Natural killer cell treated with Interleukin-12 subunit alpha and Interleukin-12 subunit beta and Interleukin-15 and Interleukin-18, amount 100 ng/mL, for 72 hours (primary cell): Measurements from ENCODE around the gene GRM7. TPM values are rescaled to one million over a fixed set of nuclear protein-coding genes. Genes with fewer than 3 reads are reported as not detected.

Source experiments
- ATAC-seq, 2 donors: fragments of 150-1000 bp; cut with Tn5 transposase in 1 of 2; sonication (Bioruptor Pico), chemical (Tn5 transposase) in 1 of 2; 2 replicates each; pipeline ENCODE4 v1.10.0; 2021
- DNase-seq: peaks from one replicate; pipeline ENCODE4 v3.0.0; 2022; ENCODE audit warnings: low spot score
- H3K27ac Mint-ChIP-seq, 2 donors: 1 replicate in 1 of 2; 2 replicates in 1 of 2; pipeline ENCODE4 v1.8.0; 2022; ENCODE audit warnings: mixed read lengths in 2 of 2, mild to moderate bottlenecking in 1 of 2, moderate library complexity in 1 of 2
- H3K27me3 Mint-ChIP-seq, 2 donors: 1 replicate in 1 of 2; 2 replicates in 1 of 2; pipeline ENCODE4 v1.8.0; 2022; ENCODE audit warnings: mixed read lengths in 2 of 2
- H3K36me3 Mint-ChIP-seq: one replicate; pipeline ENCODE4 v1.8.0; 2022; ENCODE audit warnings: mixed read lengths
- H3K4me1 Mint-ChIP-seq, 2 donors: 1 replicate in 1 of 2; 2 replicates in 1 of 2; pipeline ENCODE4 v1.8.0; 2022; ENCODE audit warnings: low read depth in 2 of 2, mixed read lengths in 2 of 2, mild to moderate bottlenecking in 1 of 2
- H3K4me3 Mint-ChIP-seq: one replicate; pipeline ENCODE4 v1.8.0; 2022; ENCODE audit warnings: mixed read lengths
- H3K9me3 Mint-ChIP-seq: 2 replicates; pipeline ENCODE4 v1.8.0; 2022; ENCODE audit warnings: mixed read lengths
- total RNA-seq, 2 donors: library from RNA; stranded (reverse); gene quantifications; one replicate each; pipeline ENCODE4 v1.2.3, GENCODE V29; 2022

Gene GRM7
- total RNA-seq, 2 donors from 2014 or later, result not detected

GRCh38 chr3:7340795-7341194 lies 479.9 kb downstream of the GRM7 start:
- DNase-seq, result no peak
- no peak for ATAC-seq
- Mint-ChIP-seq H3K4me3 (no peak overlapping the region), H3K4me1 (peaks cover 0 to 3% of the 10 kb centered on the region in 2 donors), H3K36me3 (peaks cover 6% of the 10 kb centered on the region), H3K27ac (no peak overlapping the region), H3K27me3 (no peaks in the 10 kb centered on the region), H3K9me3 (peaks cover 6% of the 10 kb centered on the region)

- no peak overlapping the region for H3K27ac Mint-ChIP-seq
- no peaks in the 10 kb centered on the region for H3K27me3 Mint-ChIP-seq
- H3K4me1 Mint-ChIP-seq, result peaks cover 0 to 3% of the 10 kb centered on the region in 2 donors
- no peaks in the 10 kb centered on the region for H3K36me3 Mint-ChIP-seq
- ATAC-seq, result no peak
- no peak for DNase-seq
- no peak overlapping the region for H3K4me3 Mint-ChIP-seq
- H3K9me3 Mint-ChIP-seq, result no peaks in the 10 kb centered on the region
These were observed 485.4 kb downstream of the GRM7 start for GRCh38 chr3:7346364-7346763.

DNA sequence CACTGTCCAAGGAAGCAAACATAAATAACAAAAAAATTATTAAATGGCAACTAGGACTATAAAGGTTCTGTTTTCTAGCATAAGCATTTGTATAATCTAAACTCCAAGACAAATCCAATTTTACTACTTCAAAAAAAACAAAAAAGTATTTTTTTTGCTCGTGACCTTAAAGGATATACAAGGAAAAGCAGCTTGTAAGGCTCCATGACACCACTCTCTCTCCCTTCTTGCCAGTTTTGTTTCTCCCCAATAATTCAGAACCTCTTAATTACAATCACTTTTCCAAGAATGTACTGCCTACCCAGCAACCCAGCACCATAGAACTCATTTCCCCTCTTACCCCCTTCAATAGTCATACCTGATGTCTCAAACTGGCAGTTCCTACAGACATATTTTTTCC lies 496.2 kb downstream of the GRM7 start:
- Mint-ChIP-seq H3K4me1 (no peaks in the 10 kb centered on the region), H3K4me3 (no peak overlapping the region), H3K36me3 (no peaks in the 10 kb centered on the region), H3K27ac (no peak overlapping the region), H3K9me3 (no peaks in the 10 kb centered on the region), H3K27me3 (peaks cover 0 to 2% of the 10 kb centered on the region in 2 donors)
- ATAC-seq (no peak), DNase-seq (no peak)

DNA sequence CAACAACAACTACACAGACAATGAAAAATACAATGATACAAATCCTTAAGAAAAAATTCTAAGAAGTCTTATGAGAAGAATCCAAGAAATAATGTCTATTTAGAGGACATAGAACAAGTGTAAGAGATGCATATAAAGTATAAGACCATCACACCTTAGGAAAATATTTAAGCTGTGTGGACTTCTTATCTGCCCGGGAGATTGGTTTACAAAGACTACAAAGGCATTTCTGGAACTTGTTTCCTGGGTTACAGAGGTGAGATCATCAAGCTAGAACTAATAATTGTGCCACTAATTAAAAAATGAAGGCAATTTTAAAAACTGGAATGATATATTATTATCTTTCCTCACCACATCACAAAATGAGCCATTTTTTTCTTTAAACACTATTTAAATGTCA lies 507.1 kb downstream of the GRM7 start:
- peaks cover 0 to 3% of the 10 kb centered on the region in 2 donors for H3K27me3 Mint-ChIP-seq
- ATAC-seq (no peak), DNase-seq (no peak)
- H3K4me1 Mint-ChIP-seq, result no peaks in the 10 kb centered on the region
- no peak overlapping the region for H3K27ac Mint-ChIP-seq
- H3K4me3 Mint-ChIP-seq, result no peak overlapping the region
- H3K9me3 Mint-ChIP-seq, result no peaks in the 10 kb centered on the region
- no peaks in the 10 kb centered on the region for H3K36me3 Mint-ChIP-seq

- ATAC-seq, result no peak
- Mint-ChIP-seq H3K4me1 (no peaks in the 10 kb centered on the region), H3K4me3 (no peak overlapping the region), H3K27ac (no peak overlapping the region), H3K36me3 (no peaks in the 10 kb centered on the region), H3K9me3 (no peaks in the 10 kb centered on the region), H3K27me3 (peaks cover 0 to 3% of the 10 kb centered on the region in 2 donors)
- DNase-seq, result no peak
These were observed 507.7 kb downstream of the GRM7 start for GRCh38 chr3:7368597-7368996.

GRCh38 chr3:7371693-7372572 lies 511.0 kb downstream of the GRM7 start:
- Mint-ChIP-seq H3K27ac (no peak overlapping the region), H3K4me1 (peaks cover 0 to 9% of the 10 kb centered on the region in 2 donors), H3K9me3 (no peaks in the 10 kb centered on the region), H3K4me3 (no peak overlapping the region), H3K27me3 (no peaks in the 10 kb centered on the region), H3K36me3 (no peaks in the 10 kb centered on the region)
- DNase-seq, result no peak
- no peak for ATAC-seq

DNA sequence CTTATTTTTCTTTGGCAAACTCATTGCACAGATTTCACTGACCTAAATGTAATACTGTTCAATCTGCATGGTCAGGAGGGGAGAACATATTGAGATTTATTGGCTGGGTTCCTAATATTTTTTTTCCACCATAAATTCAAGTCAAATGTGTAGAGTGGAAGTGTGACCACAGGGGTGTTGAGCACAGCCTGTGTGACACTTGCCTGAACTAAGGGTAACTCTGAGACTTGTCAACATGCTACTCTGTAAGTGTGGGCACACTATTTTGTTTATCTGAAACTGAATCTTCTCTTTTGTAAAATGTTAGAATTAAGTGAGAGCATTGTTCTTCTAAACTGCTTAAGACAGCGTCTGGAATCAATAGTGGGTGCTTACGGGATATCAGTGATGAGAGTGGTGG lies 516.2 kb downstream of the GRM7 start:
- Mint-ChIP-seq H3K27ac (no peak overlapping the region), H3K9me3 (no peaks in the 10 kb centered on the region), H3K36me3 (no peaks in the 10 kb centered on the region), H3K27me3 (no peaks in the 10 kb centered on the region), H3K4me3 (no peak overlapping the region), H3K4me1 (peaks cover 0 to 14% of the 10 kb centered on the region in 2 donors)
- DNase-seq (no peak), ATAC-seq (no peak)

- DNase-seq (no peak), ATAC-seq (no peak)
- H3K4me3 Mint-ChIP-seq, result no peak overlapping the region
- H3K9me3 Mint-ChIP-seq, result no peaks in the 10 kb centered on the region
- no peaks in the 10 kb centered on the region for H3K36me3 Mint-ChIP-seq
- no peaks in the 10 kb centered on the region for H3K27me3 Mint-ChIP-seq
- no peak overlapping the region for H3K27ac Mint-ChIP-seq
- H3K4me1 Mint-ChIP-seq, result peaks cover 0 to 6% of the 10 kb centered on the region in 2 donors
These were observed 520.8 kb downstream of the GRM7 start for GRCh38 chr3:7381741-7382140.

GRCh38 chr3:7382293-7383010 lies 521.5 kb downstream of the GRM7 start:
- DNase-seq (no peak), ATAC-seq (no peak)
- Mint-ChIP-seq H3K4me1 (peaks cover 0 to under 1% of the 10 kb centered on the region in 2 donors), H3K4me3 (no peak overlapping the region), H3K27ac (no peak overlapping the region), H3K27me3 (no peaks in the 10 kb centered on the region), H3K36me3 (no peaks in the 10 kb centered on the region), H3K9me3 (no peaks in the 10 kb centered on the region)

DNA sequence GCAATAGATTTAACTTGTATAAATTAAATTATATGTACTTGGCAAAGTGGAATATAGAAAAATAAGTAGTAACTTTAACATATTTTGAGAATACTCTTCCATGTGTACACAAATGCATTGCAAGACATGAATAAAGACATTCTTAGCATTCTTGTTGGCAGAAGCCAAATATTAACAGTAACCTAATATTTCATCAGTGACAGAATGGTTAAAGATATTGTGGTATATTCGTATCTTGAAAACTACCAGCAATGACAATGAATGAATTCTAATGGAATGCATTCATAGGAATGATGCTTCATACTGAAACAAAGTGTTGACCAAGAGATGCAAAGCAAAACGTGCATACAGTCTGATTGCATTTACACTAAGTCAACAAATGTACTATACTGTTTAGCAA lies 524.7 kb downstream of the GRM7 start:
- no peak overlapping the region for H3K27ac Mint-ChIP-seq
- DNase-seq (no peak), ATAC-seq (no peak)
- H3K4me1 Mint-ChIP-seq, result no peaks in the 10 kb centered on the region
- no peaks in the 10 kb centered on the region for H3K27me3 Mint-ChIP-seq
- H3K4me3 Mint-ChIP-seq, result no peak overlapping the region
- H3K36me3 Mint-ChIP-seq, result peaks cover 1% of the 10 kb centered on the region
- no peaks in the 10 kb centered on the region for H3K9me3 Mint-ChIP-seq

- DNase-seq (no peak), ATAC-seq (no peak)
- Mint-ChIP-seq H3K9me3 (no peaks in the 10 kb centered on the region), H3K27me3 (no peaks in the 10 kb centered on the region), H3K4me3 (no peak overlapping the region), H3K36me3 (peaks cover 7% of the 10 kb centered on the region), H3K27ac (no peak overlapping the region), H3K4me1 (no peaks in the 10 kb centered on the region)
These were observed 527.1 kb downstream of the GRM7 start for GRCh38 chr3:7388026-7388425.

- no peak overlapping the region for H3K4me3 Mint-ChIP-seq
- no peaks in the 10 kb centered on the region for H3K27me3 Mint-ChIP-seq
- peaks cover 7% of the 10 kb centered on the region for H3K36me3 Mint-ChIP-seq
- H3K9me3 Mint-ChIP-seq, result no peaks in the 10 kb centered on the region
- DNase-seq (no peak), ATAC-seq (peak in 1 of 2 donors; percentile 24)
- peaks cover 0 to 3% of the 10 kb centered on the region in 2 donors for H3K4me1 Mint-ChIP-seq
- no peak overlapping the region for H3K27ac Mint-ChIP-seq
These were observed 531.3 kb downstream of the GRM7 start for GRCh38 chr3:7392206-7392605.

DNA sequence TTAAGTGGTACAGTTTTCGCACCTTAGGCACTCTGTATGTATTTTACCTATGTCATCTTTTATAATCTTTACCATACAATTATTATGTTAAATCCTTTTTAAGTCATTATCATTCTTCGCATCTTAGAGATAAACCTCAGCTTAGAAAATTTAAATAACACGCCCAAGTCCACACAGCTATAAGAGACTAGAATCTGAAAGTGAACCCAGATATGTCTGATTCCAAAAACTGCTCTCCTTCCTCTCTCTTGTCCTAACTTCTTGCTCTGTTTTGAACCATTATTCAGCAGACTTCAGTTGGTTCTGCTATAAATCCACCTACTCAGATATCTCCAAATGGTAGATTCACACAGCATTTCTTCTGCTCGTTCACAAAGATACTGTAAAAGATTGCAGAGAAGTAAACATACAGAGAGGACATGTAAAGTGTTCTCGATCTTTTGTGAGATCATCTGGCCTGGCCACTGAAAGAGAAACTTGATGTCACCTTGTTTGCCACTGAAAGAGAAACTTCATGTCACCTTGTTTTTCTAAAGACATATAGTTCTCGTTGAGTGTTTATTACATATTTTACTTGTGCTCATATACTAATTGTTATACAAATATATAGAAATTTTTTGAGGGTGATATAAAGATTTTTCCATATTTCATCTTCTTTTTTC lies 533.2 kb downstream of the GRM7 start:
- H3K27me3 Mint-ChIP-seq, result no peaks in the 10 kb centered on the region
- H3K4me3 Mint-ChIP-seq, result no peak overlapping the region
- H3K9me3 Mint-ChIP-seq, result no peaks in the 10 kb centered on the region
- H3K36me3 Mint-ChIP-seq, result peaks cover 7% of the 10 kb centered on the region
- no peak for ATAC-seq
- no peak for DNase-seq
- no peak overlapping the region for H3K27ac Mint-ChIP-seq
- peaks cover 0 to 3% of the 10 kb centered on the region in 2 donors for H3K4me1 Mint-ChIP-seq

- no peaks in the 10 kb centered on the region for H3K36me3 Mint-ChIP-seq
- H3K27ac Mint-ChIP-seq, result no peak overlapping the region
- DNase-seq (no peak), ATAC-seq (no peak)
- H3K4me3 Mint-ChIP-seq, result no peak overlapping the region
- H3K27me3 Mint-ChIP-seq, result no peaks in the 10 kb centered on the region
- H3K9me3 Mint-ChIP-seq, result no peaks in the 10 kb centered on the region
- H3K4me1 Mint-ChIP-seq, result peaks cover 0 to 3% of the 10 kb centered on the region in 2 donors
These were observed 535.6 kb downstream of the GRM7 start for GRCh38 chr3:7396534-7396933.
